K562 (cell line): Measurements from ENCODE around the gene XCL1. TPM values are rescaled to one million over a fixed set of nuclear protein-coding genes. Genes with fewer than 3 reads are reported as not detected.
"Not testable (repeated sequence)": the region's sequence is repeated elsewhere in the genome, so short reads cannot be mapped to it uniquely, and the experiment has no call there.

ENCODE experiments used
- ATAC-seq: fragments of 200-7000 bp; cut with Tn5 transposase; 3 replicates; pipeline ENCODE4 v1.9.1; 2020; ENCODE audit warnings: moderate library complexity
- BruUV-seq: library from RNA; stranded (reverse); fragments of 400-500 nt; replicated peaks from 2 replicates; lab custom pipeline; 2021; lab: Mats Ljungman, UMichigan
- CTCF ChIA-PET: fragments of 300-600 bp; formaldehyde crosslinking; extraction: SDS; loops from one replicate; lab custom pipeline; 2021; ENCODE audit warnings: low intra/inter-chr PET ratio; lab: Yijun Ruan, JAX
- POLR2A ChIA-PET: fragments of 300-600, 350-650 bp; sonication (Branson Sonifier 250); formaldehyde crosslinking; extraction: SDS; loops from one replicate; lab custom pipeline; 2021; ENCODE audit warnings: antibody characterized with exemption, inconsistent platforms; lab: Yijun Ruan, JAX
- DNase-seq, 4 experiments: peaks; one replicate each; pipeline versions ENCODE4 v3.0.0 to v3.0.0-alpha.2; 2011 to 2018; ENCODE audit warnings: low spot score in 3 of 4, mixed read lengths in 3 of 4; ENCODE audit errors: extremely low read depth in 1 of 4
- FAIRE-seq: peaks from 2 replicates; lab custom pipeline; 2011; peaks lifted over from hg19 to GRCh38; lab: Jason Lieb, UNC
- H2AFZ ChIP-seq: 2 replicates; pipeline ENCODE4 v1.6.0; 2011; ENCODE audit warnings: low read depth, low read length, control low read depth, inconsistent platforms
- H3K27ac ChIP-seq: fragments of 200-600 bp; 3 replicates; pipeline ENCODE4 v1.8.0; 2011; ENCODE audit warnings: low read depth, mild to moderate bottlenecking, control low read depth, inconsistent platforms, low read length, moderate library complexity, mixed read lengths; ENCODE audit errors: extremely low read depth
- H3K27me3 ChIP-seq, 2 experiments: fragments of 300-600 bp in 1 of 2; 2 replicates in 1 of 2; 3 replicates in 1 of 2; pipeline versions ENCODE4 v1.6.0 to v1.8.0; 2011; ENCODE audit warnings: inconsistent platforms in 2 of 2, low read length in 2 of 2, mild to moderate bottlenecking in 1 of 2, mixed read lengths in 1 of 2, moderate library complexity in 1 of 2; ENCODE audit not compliant: control insufficient read depth in 2 of 2, insufficient read depth in 2 of 2
- H3K36me3 ChIP-seq: fragments of 300-600 bp; 3 replicates; pipeline ENCODE4 v1.8.0; 2011; ENCODE audit warnings: mild to moderate bottlenecking, low read length, inconsistent platforms; ENCODE audit not compliant: control insufficient read depth, insufficient read depth
- H3K4me1 ChIP-seq, 2 experiments: fragments of 200-600 bp in 1 of 2; replicated peaks in 1 of 2; 2 replicates in 1 of 2; 3 replicates in 1 of 2; pipeline versions ENCODE4 v1.5.1 to v1.8.0; 2011; ENCODE audit warnings: inconsistent platforms in 2 of 2, low read length in 2 of 2, mild to moderate bottlenecking in 1 of 2, mixed read lengths in 1 of 2, moderate library complexity in 1 of 2; ENCODE audit not compliant: control insufficient read depth in 2 of 2, insufficient read depth in 2 of 2
- H3K4me2 ChIP-seq: 2 replicates; pipeline ENCODE4 v1.6.1; 2011; ENCODE audit warnings: low read length, control low read depth, inconsistent platforms, mixed read lengths; ENCODE audit not compliant: insufficient read depth
- H3K4me3 ChIP-seq: fragments of 200-600 bp; sonication (generic), shearing (Covaris generic); 2 replicates; pipeline ENCODE4 v1.5.1; 2016; ENCODE audit warnings: control low read depth, inconsistent platforms
- H3K79me2 ChIP-seq: fragments of 200-600 bp; 3 replicates; pipeline ENCODE4 v1.8.0; 2011; ENCODE audit warnings: low read length, inconsistent platforms; ENCODE audit not compliant: control insufficient read depth, insufficient read depth
- H3K9ac ChIP-seq, 2 experiments: 2 replicates each; pipeline versions ENCODE4 v1.6.0 to v1.6.1; 2011; ENCODE audit warnings: low read depth in 2 of 2, low read length in 2 of 2, control low read depth in 1 of 2, inconsistent platforms in 1 of 2, mild to moderate bottlenecking in 1 of 2, mixed read lengths in 1 of 2; ENCODE audit not compliant: insufficient read depth in 1 of 2
- H3K9me1 ChIP-seq: one replicate; pipeline ENCODE4 v1.6.0; 2011; ENCODE audit warnings: inconsistent platforms, mild to moderate bottlenecking, low read length, moderate library complexity; ENCODE audit not compliant: control insufficient read depth, insufficient read depth
- H3K9me3 ChIP-seq: replicated peaks from 2 replicates; pipeline ENCODE4 v1.5.1; 2011; ENCODE audit warnings: low read depth, low read length, inconsistent platforms; ENCODE audit not compliant: control insufficient read depth, insufficient read depth
- H4K20me1 ChIP-seq: replicated peaks from 2 replicates; pipeline ENCODE4 v1.6.1; 2011; ENCODE audit warnings: low read length, inconsistent platforms, mixed read lengths; ENCODE audit not compliant: control insufficient read depth, insufficient read depth
- DLX4 ChIP-seq: fragments of 250-450 bp; sonication (Bioruptor Pico); IDR thresholded peaks from 2 replicates; pipeline ENCODE4 v1.6.1; 2021; ENCODE audit warnings: mild to moderate bottlenecking
- EP400 ChIP-seq: fragments of 450-650 bp; IDR thresholded peaks from 2 replicates; pipeline ENCODE4 v1.6.1; 2017; ENCODE audit warnings: antibody characterized with exemption, mild to moderate bottlenecking, moderate library complexity
- KDM1A ChIP-seq, 2 experiments: fragments of 450-650 bp; IDR thresholded peaks; 2 replicates each; pipeline ENCODE4 v1.6.1; 2016; ENCODE audit warnings: mild to moderate bottlenecking in 2 of 2
- POLR3A ChIP-seq: IDR thresholded peaks from 2 replicates; pipeline ENCODE4 v1.6.1; 2011; ENCODE audit warnings: borderline replicate concordance, mild to moderate bottlenecking, moderate library complexity; ENCODE audit not compliant: insufficient read length, insufficient read depth; ENCODE audit errors: extremely low read depth
- PURB ChIP-seq: sonication (generic); formaldehyde crosslinking; IDR thresholded peaks from 2 replicates; pipeline ENCODE4 v1.9.0; 2021; ENCODE audit warnings: low read depth, mild to moderate bottlenecking, missing genetic modification reagents
- SMC3 ChIP-seq: conservative IDR thresholded peaks from 2 replicates; pipeline ENCODE4 v1.6.1; 2011; ENCODE audit warnings: low read depth, low read length, improper control_type of control experiment; ENCODE audit not compliant: insufficient read depth
- ZC3H8 ChIP-seq: fragments of 450-650 bp; IDR thresholded peaks from 2 replicates; pipeline ENCODE4 v1.6.1; 2017
- ZFP1 ChIP-seq: fragments of 450-650 bp; formaldehyde crosslinking; IDR thresholded peaks from 2 replicates; pipeline ENCODE4 v1.4.0; 2020; ENCODE audit warnings: mild to moderate bottlenecking, mixed read lengths
- ZNF174 ChIP-seq: fragments of 250-450 bp; sonication (Bioruptor Pico); IDR thresholded peaks from 2 replicates; pipeline ENCODE4 v1.4.0; 2020; ENCODE audit warnings: mild to moderate bottlenecking
- WGBS: fragments of 100-300 bp; shearing (Covaris generic); methylation state at CpG from one replicate; pipeline ENCODE4 v1.1.6; 2016; ENCODE audit warnings: low coverage, mixed read lengths; ENCODE audit not compliant: insufficient coverage; ENCODE audit errors: missing lambda C conversion rate; 5-methylcytosine and 5-hydroxymethylcytosine counted together
- in situ Hi-C: fragments of 300-500 bp; cut with MboI; formaldehyde crosslinking; loops from 4 replicates; pipeline ENCODE4 v1.15.0; 2018; ENCODE audit warnings: inconsistent platforms, mixed read lengths
- intact Hi-C: fragments of 100-400 bp; cut with micrococcal nuclease; formaldehyde crosslinking; loops from 2 replicates; pipeline ENCODE4 v1.14.2; 2022
- polyA plus RNA-seq, 8 experiments: library from polyadenylated mRNA; depleted of rRNA in 4 of 8; stranded (reverse) in 5 of 8; unstranded in 3 of 8; fragments of >200 nt; fragmentation: Nextera tagmentation in 2 of 8; fragmentation: Illumina TruSeq in 1 of 8; extraction: Ambion mirVana in 2 of 8; extraction: Trizol in 1 of 8; gene quantifications; 2 replicates each; pipeline versions ENCODE4 v1.2.1 to v1.2.3, GENCODE V29; 2011 to 2014; ENCODE audit warnings: inconsistent platforms in 1 of 8, missing spikeins in 1 of 8
- total RNA-seq, 7 experiments: library from RNA; depleted of rRNA in 6 of 7; stranded (reverse); fragments of >200 nt in 6 of 7; fragmentation: Illumina TruSeq in 2 of 7; extraction: Trizol in 2 of 7; gene quantifications; 2 replicates each; pipeline versions ENCODE4 v1.2.1 to v1.2.3, GENCODE V29; 2011 to 2021; ENCODE audit warnings: low replicate concordance in 1 of 7

Gene XCL1
- total and polyA plus RNA-seq, 9 of the 15 experiments (the other 6 are each of a cell fraction or from before 2014, with no cell fraction given), result 0.06 to 0.09 (median 0.06) TPM; not detected in 6

GRCh38 chr1:168535536-168535935 lies 40.9 kb upstream of the XCL1 start (continued):
- TF ChIP-seq DLX4 (CRISPR knock-in tag) (no peak), EP400 (no peak), ZNF174 (CRISPR knock-in tag) (no peak), KDM1A (IDR thresholded peaks at IDR 0.05) (no peak), SMC3 (no peak), ZC3H8 (no peak), ZFP1 (CRISPR knock-in tag) (no peak), POLR3A (no peak), PURB (CRISPR knock-in tag) (no peak)

GRCh38 chr1:168540798-168541197 lies 35.6 kb upstream of the XCL1 start:
- H3K9ac ChIP-seq, BruUV-seq, ATAC-seq, CTCF ChIA-PET, H3K27me3 ChIP-seq, FAIRE-seq, H3K36me3 ChIP-seq, H3K4me2 ChIP-seq, H3K4me3 ChIP-seq, H3K27ac ChIP-seq, H4K20me1 ChIP-seq, H3K4me1 ChIP-seq, H3K9me1 ChIP-seq, H3K9me3 ChIP-seq, H3K79me2 ChIP-seq, H2AFZ ChIP-seq, DNase-seq, intact Hi-C loops, POLR2A ChIA-PET: not testable (repeated sequence)
- in situ Hi-C loops, result loop anchor here (5.0 kb wide), 1 partner anchor 37 kb away; the partner anchor contains the start of gene XCL1
- under 1% methylated on average over 7 of the region's 7 CpGs for WGBS

- H3K79me2 ChIP-seq, H2AFZ ChIP-seq, H3K4me3 ChIP-seq, H4K20me1 ChIP-seq, POLR2A ChIA-PET, CTCF ChIA-PET, ATAC-seq, BruUV-seq, DNase-seq, H3K9ac ChIP-seq, H3K9me3 ChIP-seq, H3K4me1 ChIP-seq, intact Hi-C loops, H3K27ac ChIP-seq, H3K9me1 ChIP-seq, H3K27me3 ChIP-seq, H3K4me2 ChIP-seq, H3K36me3 ChIP-seq, FAIRE-seq: not testable (repeated sequence)
- 0% methylated on average over 2 of the region's 2 CpGs for WGBS
- in situ Hi-C loops, result loop anchor here (5.0 kb wide), 1 partner anchor 34 kb away; the partner anchor contains the start of gene XCL1
Observed at GRCh38 chr1:168542978-168543377, 33.4 kb upstream of the XCL1 start.
